Endometrial microvascular endothelial cells (primary cell): ENCODE data around the gene FZR1. TPM values are rescaled to one million over a fixed set of nuclear protein-coding genes. Genes with fewer than 3 reads are reported as not detected.

Experiments used
- in situ Hi-C: cut with HindIII; loops from 2 replicates; pipeline ENCODE4 v1.10.0; 2017; ENCODE audit warnings: low sequenced_read_pairs, low pct_unique_long_range_greater_than_20kb; ENCODE audit errors: inconsistent ontology term
- total RNA-seq: library from RNA; depleted of rRNA; stranded (reverse); fragments of >200 nt; gene quantifications from one replicate; pipeline ENCODE4 v1.2.3, GENCODE V29; 2015; ENCODE audit errors: inconsistent ontology term

FZR1 gene
- total RNA-seq, 1 donor from 2014 or later: 44.3 TPM

GRCh38 chr19:3508771-3509535 is 2.8 kb downstream of the FZR1 start:
- in situ Hi-C loops: no loop called here

- in situ Hi-C loops: no loop called here
These were observed 3.5 kb downstream of the FZR1 start for GRCh38 chr19:3509566-3509989.

GRCh38 chr19:3510727-3511126 is 4.6 kb downstream of the FZR1 start:
- in situ Hi-C loops: no loop called here

DNA sequence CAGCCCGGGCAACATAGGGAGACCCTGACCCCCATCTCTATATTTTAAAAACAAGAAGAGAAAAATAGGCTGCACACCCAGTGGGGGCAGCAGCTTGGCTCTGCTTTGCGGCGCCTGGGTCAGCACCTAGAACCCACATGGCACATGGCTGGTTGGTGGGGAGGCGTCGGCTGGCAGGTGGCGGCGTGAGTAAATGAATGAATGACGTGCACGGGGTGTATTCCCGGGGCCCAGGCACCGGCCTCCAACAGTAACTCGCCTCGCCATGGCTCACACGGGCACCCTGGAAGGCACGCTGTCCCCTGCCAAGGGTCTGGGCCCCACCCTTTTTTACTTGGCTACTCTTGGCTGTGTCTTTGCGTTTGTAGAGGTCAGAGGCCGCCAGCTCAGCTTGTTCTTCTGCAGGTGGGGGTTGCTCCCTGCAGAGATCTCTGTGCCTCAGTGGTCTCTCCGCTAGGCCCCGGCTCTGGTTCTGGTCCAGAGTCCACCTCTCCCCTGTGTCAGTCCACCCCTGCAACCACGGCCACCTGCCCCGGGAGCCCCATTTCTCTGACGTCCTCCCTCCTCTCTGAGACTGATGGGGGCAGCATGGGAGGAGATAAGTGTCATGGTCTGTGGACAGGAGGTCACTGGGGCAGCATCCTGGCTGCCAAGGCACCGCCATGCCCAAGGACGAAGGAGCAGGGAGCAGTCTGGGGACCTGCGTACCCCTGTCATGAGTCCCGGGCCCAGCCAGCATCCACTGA is 5.6 kb downstream of the FZR1 start:
- in situ Hi-C loops: no loop called here

DNA sequence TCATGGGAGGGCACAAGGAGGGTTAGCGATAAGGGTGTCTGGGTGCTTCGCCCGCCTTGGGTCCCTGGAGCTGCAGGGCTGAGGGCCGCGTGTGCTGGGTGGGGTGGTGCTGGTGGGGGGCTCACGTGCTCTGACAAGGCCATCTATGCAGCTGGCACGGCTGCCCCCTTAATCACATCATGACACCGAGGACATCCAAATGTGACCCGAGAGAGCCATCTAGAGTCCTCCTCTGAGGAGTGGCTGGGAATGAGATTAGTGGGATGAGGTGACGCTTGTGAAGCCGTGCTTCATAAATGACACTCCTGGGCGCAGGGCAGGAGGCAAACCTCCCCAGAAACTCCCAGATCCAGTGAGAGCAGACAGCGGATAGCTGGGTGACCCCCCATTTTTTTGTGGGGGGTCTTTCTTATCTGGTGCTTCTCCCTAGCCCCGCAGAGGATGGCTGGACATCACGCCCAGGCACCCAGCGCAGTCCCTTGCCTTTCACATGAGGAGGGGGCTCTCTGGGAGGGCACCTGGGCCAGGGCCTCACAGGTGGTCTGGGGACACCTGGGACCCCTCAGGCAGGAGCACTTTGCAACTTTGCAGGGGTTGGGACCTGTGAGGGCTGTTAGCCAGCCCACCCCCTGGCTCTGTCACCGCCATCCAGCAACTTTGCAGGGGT is 6.6 kb downstream of the FZR1 start:
- in situ Hi-C loops: no loop called here

DNA sequence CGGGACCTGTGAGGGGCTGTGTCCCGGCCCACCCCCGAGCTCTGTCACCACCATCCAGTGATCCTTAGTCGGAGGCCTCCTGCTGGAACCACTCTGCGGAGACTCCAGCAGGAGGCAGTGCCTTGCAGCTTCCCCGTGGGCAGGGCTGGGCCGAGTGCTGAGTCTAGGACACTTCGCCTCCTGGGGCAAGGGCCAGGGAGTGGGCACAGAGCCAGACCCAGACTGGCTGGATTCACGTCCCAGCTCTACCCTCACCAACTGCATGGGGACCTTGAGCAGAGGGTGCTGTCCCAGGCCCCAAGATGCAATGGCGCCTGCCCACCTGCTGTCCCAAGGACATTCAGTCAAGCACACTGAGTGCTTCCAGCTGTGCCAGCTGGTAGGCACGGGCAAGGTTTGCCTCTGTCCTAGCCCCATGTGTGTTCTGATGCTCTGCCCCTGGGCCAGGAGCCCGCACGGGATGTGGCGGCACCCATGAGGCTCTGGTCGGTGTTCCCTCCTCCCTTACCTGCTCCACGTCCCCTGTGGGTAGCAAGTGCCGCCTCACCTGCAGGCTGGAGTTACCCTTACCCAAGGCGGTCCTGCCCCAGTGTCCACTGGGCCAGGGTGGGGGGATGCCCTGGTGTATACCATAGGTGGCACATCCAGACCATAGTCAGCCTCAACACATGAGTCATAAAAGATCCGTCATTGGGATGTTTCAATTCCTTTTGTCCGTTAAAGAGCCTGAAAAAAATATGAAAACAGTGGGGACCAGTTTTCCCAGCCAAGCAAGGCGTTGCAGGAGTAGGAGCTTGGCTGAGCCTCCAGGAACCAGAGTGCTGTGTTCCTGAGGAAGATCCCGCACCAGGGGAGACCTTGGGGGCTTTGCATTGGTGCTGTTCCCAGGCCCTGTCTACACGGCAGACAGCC is 7.4 kb downstream of the FZR1 start:
- in situ Hi-C loops: no loop called here

DNA sequence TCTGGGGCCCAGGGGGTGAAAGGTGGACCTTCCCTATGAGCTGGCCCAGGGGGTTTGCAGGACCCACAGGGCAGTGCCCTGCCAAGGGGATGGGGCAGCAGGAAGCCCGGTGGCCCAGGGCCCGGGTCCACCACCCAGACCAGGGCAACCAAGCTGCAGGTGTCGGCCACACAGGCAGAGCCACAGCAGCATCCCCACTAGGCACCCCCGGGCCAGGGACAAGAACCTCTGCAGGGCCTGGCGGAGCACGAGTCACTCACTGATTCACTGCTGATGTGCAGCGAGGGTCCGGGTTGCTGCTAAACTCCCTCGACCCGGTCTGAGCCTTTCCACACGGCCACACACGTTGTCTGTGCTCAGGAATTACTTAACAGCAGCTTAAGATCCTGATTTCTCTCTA is 8.8 kb downstream of the FZR1 start:
- in situ Hi-C loops: no loop called here

GRCh38 chr19:3515891-3516422 is 9.8 kb downstream of the FZR1 start:
- in situ Hi-C loops: no loop called here

- in situ Hi-C loops: no loop called here
These were observed 10.6 kb downstream of the FZR1 start for GRCh38 chr19:3516675-3517207.

DNA sequence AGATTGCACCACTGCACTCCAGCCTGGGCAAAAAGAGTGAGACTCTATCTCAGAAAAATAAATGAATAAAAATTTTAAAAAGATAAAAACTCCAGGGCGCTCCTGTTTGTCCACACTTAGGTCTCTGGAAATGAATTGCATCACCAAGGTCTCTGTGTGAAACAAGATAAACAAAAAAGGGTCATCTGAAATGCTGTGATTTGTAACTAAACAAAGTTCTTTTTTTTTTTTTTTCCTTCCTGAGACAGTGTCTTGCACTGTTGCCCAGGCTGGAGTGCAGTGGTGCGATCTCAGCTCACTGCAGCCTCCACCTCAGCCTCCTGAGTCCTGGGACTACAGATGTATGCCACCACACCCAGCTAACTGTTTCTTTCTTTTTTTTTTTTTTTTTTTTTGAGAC is 11.5 kb downstream of the FZR1 start:
- in situ Hi-C loops: no loop called here

- in situ Hi-C loops: no loop called here
These were observed 12.1 kb downstream of the FZR1 start for GRCh38 chr19:3518255-3518654.

DNA sequence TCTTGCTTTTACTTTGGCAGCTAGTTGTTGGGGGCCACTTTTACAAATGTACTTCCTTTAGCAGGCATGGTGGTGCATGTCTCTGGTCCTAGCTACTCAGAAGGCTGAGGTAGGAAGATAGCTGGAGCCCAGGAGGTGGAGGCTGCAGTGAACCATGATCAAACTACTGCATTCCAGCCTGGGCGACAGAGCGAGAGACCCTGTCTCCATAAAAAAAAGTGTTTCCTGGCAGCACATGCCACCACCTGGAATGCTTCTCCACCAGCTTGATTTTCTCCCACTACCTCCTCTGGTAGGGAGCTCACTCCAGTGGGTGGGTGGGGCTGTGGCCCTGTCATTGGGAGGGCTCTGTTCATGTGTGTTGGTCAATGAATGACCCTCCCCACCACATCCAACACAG is 12.5 kb downstream of the FZR1 start:
- in situ Hi-C loops: no loop called here

DNA sequence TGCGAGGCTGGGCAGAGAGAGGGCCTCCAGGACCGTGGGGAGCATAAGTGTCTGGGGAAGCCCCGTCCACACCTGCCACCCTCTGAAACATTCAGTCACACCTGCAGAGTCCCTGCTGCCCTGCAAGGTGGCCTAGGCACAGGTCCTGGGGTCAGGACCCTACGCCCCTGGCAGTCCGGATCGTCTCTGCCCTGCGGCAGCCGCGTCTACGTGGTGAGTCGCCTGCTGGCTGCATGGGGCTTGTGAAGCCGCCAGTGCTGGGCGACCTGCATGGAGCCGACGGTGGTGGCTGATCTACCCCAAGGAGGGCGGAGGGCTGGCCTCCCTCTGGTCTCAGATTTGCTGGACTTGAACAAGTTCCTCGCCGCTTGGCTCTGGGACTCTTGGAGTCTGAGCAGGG is 13.0 kb downstream of the FZR1 start:
- in situ Hi-C loops: no loop called here

- in situ Hi-C loops: no loop called here
These were observed 14.3 kb downstream of the FZR1 start for GRCh38 chr19:3520166-3521103.

DNA sequence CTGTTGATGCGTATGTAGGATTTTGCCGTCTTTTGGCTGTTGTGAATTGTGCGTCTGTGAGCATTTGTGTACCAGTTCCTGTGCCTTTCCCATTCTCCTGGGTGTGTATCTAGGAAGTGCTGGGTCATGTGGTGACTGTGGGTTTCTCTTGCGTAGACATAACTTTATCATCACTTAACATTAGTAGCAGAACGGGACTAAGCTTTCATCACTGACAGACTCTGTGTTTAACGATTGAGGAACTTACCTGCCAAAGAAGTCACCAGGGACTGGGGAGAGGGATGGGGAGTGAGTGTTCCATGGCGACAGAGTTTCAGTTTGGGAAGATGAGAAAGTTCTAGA is 15.0 kb downstream of the FZR1 start:
- in situ Hi-C loops: no loop called here

DNA sequence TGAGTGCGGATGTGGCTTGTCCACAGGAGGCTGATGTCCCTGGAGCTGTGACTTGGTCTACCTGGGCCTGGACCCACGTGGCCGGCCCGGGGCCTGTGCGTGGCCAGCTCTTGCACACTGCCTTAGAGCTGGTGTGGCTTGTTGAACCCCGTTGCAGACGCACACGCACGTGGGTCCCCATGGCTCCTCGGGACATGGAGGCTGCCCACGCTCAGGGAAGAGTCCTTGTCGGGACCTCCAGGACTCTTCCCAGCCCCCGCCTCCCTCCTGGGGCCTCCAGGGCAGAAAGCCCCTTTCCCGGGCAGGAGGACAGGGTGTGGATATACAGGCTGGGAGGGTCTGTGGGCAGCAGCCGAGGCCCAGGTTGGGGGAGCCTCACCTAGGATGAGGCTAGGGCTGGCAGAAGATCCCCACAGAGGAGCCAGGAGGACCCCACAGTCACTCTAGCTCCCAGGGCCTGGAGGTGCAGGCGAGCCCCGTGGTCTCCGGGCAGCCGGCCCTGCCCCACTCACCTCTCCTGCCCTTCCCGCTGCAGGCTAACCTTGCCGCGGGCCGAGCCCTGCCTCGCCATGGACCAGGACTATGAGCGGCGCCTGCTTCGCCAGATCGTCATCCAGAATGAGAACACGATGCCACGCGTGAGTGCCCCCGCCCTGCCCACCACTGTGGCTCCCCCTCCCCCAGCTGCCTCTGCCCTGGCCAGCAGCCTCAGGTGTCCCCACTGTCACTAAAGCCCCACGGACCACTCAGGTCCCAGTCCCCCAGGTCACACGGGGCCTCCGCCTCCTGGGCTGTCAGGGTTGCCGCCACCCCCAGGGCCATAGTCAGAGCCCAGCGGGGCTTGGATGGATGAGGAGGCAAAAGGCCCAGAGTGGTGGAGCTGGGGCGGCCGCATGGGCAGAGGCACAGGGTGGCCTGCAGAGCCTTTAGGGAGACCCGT is 16.6 kb downstream of the FZR1 start:
- in situ Hi-C loops: no loop called here
